Measurements from ENCODE around the gene IL17REL.
"Not testable (repeated sequence)": the region's sequence is repeated elsewhere in the genome, so short reads cannot be mapped to it uniquely, and the experiment has no call there.

IL17REL gene

DNA sequence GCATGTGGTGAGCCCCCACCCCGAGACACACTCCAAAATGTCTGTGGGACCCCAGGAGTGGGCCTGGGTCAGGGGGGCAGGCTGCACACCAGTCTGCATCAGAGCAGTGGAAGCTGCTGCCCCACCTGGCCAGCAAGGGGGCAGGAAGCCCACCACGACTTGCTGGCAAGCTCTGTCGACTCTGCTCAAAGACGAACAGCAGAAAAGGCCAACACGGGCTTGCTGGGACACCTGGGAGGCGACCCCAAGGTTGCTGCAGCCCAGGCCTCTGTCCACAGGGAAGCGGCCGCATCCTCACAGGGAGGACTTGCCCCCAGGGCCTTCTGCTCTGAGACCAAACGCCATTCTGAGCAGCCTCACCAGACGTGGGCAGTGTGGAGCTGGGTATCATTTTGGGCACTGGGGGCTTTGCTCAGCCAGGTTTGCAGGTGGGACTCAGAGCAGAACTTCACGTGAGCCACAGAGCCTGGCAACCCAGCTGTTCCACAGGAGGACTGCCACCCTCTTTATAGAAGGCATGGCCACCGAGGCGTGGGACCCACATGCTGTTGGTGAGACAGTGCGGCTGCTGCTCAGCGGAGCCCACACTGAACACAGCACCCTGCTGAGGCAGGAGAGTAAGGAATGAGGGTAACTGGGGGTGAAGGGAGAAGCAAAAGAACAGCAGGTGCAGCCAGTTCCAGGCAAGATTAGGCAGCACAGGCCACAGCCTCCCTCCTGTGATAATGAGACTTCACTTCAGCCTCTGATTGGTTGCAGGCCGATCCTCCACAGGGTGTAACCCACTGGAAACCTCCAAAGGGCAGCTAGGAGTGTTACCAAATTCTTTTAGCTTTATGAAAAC, 11.0 kb downstream of the IL17REL start:
- DNase-seq = no peak

GRCh38 chr22:50000587-50001387, 11.8 kb downstream of the IL17REL start:
- DNase-seq = no peak

GRCh38 chr22:49999946-50000586, 12.5 kb downstream of the IL17REL start:
- no peak for DNase-seq

- DNase-seq = no peak
These were observed 13.3 kb downstream of the IL17REL start for GRCh38 chr22:49999063-49999945.

- no peak for DNase-seq
These were observed 13.9 kb downstream of the IL17REL start for GRCh38 chr22:49998718-49999062.

DNA sequence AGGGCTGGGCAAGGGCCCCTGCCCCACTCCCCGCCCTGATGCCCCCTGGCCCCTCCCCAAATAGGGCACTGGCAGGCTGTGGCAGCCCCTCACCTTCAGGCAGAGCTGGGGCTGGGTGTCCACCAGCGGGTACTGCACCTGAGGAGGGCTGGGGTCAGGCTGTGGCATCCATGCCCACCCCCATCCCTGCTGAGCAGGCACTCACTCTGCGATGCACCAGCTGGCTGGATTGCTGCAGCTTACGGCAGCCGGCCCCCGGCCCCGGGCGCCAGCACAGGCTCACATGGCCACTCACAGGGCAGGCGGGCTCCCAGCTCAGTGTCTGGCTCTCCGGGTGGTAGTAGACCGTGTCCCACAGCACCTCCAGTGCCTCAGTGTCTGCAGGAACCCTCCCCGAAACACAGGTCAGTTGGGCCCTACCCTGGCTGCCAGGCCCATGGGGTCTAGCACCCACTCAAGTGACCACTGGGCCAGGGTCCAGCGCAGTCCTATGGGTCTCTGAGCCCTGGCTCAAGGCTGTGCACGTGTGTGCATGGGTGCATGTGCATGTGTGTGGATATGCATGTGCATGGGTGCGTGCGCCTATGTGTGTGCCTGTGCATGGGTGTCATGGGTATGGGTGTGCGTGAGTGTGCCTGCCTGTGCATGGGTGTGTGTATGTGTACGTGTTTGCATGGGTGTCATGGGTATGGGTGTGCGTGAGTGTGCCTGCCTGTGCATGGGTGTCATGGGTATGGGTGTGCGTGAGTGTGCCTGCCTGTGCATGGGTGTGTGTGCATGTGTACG, 14.4 kb downstream of the IL17REL start:
- no peak for DNase-seq

DNA sequence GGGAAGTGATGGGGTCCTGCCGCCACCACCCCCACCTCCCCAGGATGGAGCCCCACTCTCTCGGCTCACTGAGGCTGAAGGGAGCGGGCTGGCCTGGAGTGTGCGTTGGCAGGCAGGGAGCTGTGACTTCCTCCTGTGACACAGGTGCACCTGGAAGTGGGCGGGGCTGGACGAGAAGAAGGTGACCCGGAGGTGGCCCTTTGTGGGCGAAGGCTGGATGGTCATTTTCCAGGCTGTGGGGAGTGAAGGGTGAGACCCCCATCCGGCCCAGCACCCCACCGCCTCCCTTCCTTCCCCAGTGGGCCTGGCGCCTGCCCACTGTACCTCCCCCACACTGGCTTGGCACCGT, 15.3 kb downstream of the IL17REL start:
- no peak for DNase-seq

- no peak for DNase-seq
These were observed 15.9 kb downstream of the IL17REL start for GRCh38 chr22:49996518-49997250.

GRCh38 chr22:49996119-49996517, 16.4 kb downstream of the IL17REL start:
- DNase-seq = no peak

GRCh38 chr22:49995361-49996118, 17.0 kb downstream of the IL17REL start:
- no peak for DNase-seq

GRCh38 chr22:49995041-49995360, 17.6 kb downstream of the IL17REL start:
- no peak for DNase-seq

GRCh38 chr22:49994361-49995040, 18.1 kb downstream of the IL17REL start:
- no peak for DNase-seq

GRCh38 chr22:49993649-49994360, 18.8 kb downstream of the IL17REL start:
- no peak for DNase-seq

GRCh38 chr22:49992921-49993648, 19.5 kb downstream of the IL17REL start:
- DNase-seq = peak; percentile 73

DNA sequence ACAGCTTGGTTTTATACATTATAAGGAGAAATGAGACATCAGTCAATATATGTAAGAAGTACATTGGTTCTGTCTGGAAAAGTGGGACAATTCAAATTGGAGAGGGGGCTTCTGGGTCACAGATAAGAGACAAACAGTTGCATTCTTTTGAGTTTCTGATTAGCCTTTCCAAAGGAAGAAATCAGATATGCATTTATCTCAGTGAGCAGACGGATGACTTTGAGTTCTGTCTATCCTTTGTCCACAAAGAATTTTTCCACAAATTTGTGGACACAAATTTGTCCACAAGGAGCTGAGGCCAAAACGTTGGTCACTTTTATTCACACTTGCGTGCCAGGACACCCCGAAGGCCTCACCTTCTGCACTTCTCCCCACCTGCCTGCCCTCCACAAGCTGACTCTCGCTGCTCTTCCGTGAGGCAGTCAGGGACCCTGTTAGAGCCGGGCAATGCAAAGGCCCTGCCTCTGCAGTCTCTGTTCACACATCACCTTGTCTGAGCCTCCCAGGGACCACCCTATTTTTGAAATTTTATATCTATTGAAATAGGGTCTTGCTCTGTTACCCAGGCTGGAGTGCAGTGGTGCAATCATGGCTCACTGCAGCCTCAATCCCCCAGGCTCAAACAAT, 20.5 kb downstream of the IL17REL start:
- no peak for DNase-seq

DNA sequence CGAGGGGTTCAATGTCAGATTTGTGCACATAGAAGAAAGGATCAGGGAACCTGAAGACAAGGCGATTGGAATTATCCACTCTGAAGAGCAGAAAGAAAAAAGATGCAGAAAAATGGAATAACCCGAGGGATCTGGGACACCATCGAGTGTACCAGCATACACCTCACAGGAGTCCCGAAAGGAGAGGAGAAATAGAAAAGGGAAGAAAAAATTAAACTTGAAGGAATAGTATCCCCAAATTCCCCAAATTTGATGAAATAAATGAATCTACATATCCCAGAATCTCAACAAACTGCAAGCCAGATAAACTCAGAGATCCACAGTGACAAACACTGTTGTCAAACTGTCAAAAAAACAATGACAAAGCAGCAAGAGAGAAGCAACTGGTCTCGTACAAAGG, 21.4 kb downstream of the IL17REL start:
- no peak for DNase-seq

GRCh38 chr22:49989826-49990225, 22.7 kb downstream of the IL17REL start:
- not testable (repeated sequence) for DNase-seq

- DNase-seq = no peak
These were observed 26.2 kb downstream of the IL17REL start for GRCh38 chr22:49986325-49986724.

All from CD4-positive, alpha-beta T cell treated with Interleukin-17A for 1 hour (primary cell).